NCI-H2107 (cell line): Measurements from ENCODE around the gene PSMB10.
"Not testable (repeated sequence)": the region's sequence is repeated elsewhere in the genome, so short reads cannot be mapped to it uniquely, and the experiment has no call there.

Source experiments
- DNase-seq: peaks from one replicate; lab custom pipeline; 2025; lab: John Stamatoyannopoulos, UW

The PSMB10 gene

GRCh38 chr16:67942200-67942509 is 5.5 kb upstream of the PSMB10 start:
- no peak for DNase-seq

DNA sequence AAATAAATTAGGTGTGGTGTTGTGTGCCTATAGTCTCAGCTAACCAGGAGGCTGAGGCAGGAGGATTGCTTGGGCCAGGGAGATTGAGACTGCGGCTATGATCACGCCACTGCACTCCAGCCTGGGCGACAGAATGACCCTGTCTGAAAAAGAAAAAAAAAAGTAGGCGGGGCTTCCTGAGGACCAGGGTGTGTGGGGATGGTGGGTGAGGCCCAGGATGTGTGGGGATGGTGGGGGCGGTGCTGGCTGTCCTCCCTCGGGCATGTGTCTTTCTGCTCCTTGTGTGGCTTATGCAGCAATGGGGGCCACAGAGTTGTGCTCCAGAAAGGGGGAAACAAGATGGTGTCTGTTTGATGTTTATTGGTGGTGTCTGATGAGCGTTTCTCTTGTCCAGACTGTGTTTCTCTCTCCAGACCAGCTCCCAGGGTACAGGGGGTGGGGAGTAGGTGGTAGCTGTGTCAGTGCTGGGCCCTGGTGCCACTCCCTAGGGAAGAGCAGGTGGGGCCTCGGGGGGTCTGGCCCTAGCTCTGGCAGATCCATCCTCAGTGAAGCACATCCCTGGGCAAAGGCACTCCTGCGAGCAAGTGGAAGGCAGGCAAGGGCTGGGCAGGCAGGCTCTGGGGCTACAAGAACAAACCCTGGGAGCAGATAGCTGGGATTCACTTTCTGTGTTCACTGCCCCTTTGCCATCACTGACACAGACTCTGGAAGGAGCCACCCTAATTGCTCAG is 5.0 kb upstream of the PSMB10 start:
- no peak for DNase-seq

GRCh38 chr16:67940446-67941089 is 3.9 kb upstream of the PSMB10 start:
- no peak for DNase-seq

- DNase-seq: no peak
Observed at GRCh38 chr16:67939507-67940445, 3.1 kb upstream of the PSMB10 start.

DNA sequence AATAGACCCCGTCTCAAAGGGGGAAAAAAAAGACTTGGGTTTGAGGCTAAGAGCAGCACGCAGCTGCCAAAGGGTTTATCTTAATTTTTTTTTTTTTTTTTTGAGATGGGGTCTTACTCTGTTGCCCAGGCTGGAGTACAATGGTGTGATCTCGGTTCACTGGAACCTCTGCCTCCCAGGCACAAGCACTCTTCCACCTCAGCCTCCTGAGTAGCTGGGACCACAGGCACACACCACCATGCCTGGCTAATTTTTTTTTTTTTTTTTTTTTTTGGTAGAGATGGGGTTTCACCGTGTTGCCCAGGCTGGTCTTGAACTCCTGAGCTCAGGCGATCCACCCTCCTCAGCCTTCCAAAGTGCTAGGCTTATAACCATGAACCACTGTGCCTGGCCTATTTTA is 1.1 kb upstream of the PSMB10 start:
- DNase-seq: not testable (repeated sequence)

- DNase-seq: no peak
Observed at GRCh38 chr16:67936880-67937605, 393 bp upstream of the PSMB10 start.

DNA sequence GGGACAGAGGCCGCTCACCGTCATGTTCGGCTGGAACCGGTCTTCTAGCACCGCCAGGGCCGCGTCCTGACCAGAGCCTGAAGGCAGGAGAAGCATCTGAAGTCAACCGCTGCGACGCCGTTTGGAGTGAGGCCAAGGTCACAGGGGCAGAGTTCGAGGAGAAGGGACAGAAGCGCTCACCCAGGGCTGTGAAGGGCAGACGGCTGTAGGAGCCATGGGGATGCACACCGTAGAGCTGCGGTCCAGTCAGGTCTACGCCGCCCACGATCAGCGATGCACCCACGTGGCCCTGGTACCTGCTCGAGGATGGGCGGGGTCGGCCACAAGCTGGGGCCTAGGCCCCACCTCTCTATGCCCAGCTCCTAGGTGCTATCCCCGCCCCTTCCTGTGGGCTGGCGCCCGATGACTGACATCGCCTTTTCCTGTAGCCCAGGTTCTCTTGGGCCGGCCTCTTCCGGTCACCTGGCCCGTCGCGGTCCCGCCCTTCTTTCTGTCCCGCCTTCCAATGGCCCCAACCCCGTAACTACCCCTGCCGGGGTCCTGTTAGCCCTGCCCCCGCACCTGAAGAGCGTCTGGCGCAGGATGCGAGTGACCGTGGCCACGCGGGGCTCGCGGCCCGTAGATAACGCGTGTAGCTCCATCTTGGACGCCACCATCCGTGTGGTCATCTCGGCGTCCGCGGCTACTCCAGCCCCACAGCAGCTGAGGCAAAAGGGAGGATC is 1.1 kb downstream of the PSMB10 start:
- DNase-seq: peak; percentile 95

DNA sequence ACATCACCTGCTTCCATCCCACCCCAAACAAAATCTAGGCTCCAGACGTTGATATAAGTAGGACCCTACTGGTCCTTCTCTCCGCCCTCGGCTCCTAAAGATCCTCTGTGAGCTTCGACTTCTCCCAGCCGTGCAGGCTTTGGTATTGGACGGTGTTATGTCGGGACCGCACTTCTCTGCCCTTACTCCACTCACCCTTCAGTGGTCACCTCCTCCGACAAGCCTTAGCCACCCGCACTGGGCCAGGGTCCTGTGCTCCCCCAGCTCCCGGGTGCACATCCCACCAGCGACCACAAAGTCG is 1.6 kb downstream of the PSMB10 start:
- no peak for DNase-seq

DNA sequence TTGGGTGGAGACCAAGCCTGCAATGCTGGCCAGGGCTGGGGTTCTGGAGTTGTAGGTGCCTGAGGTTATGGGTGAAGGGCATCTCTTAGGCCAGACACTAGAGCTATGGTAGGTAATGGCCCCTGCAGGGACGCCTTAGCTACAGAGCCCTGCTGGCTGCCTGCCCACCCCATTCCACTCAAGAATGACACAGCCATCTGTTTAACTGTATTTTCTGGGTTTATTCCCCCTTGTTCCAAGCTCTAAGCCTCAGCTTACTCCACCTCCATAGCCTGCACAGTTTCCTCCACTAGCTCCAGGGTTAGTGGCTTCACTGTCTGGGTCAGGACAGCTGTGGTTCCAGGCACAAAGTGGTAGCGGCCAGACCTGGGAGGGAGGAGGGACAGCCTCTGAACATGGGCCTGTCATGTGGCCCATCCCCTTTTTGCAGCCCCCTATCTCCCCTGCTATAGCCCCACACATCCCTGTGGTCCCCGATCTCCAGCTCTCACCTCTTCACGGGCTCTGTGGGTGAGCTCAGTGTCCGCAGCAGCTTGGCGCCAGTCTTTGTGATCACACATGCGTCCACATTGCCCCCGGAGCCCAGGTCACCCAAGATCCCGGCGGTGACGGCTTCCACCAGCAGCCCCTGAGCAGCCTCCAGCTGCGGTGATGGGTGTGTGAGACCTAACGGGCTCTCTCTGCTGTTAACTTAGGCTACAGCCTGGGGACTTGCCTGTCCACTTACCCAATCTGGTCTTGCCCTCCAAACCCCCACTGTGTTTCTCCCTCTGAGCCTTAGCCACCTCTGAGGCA is 2.1 kb downstream of the PSMB10 start:
- no peak for DNase-seq

DNA sequence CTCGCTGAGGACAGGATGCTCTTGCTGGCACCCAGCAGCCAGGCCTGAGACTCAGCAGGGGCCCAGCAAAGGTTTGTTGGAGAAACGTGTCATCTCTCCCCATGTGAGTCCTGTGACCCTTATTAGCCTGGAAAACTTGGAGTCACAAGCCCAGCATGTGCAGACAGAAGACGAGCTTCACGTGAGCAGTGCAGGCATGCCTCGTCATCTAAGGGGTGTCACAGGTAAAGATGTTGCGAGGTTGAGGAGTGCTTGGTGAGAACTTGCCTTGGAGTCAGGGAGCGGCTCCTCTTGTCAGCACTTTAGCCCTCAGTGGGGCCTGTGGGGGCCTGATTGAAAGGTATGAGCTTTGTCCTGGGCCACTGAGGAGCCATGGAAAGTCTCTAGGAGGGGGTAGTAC is 2.8 kb downstream of the PSMB10 start:
- no peak for DNase-seq

- DNase-seq: no peak
Observed at GRCh38 chr16:67932462-67932840, 4.2 kb downstream of the PSMB10 start.

GRCh38 chr16:67931712-67932461 is 4.8 kb downstream of the PSMB10 start, which contains the start of gene CTRL:
Gene CTRL, minus strand, starts transcription at chr16:67931862. Its CDS starts 10 bp downstream, at chr16:67931852.
- DNase-seq: no peak

DNA sequence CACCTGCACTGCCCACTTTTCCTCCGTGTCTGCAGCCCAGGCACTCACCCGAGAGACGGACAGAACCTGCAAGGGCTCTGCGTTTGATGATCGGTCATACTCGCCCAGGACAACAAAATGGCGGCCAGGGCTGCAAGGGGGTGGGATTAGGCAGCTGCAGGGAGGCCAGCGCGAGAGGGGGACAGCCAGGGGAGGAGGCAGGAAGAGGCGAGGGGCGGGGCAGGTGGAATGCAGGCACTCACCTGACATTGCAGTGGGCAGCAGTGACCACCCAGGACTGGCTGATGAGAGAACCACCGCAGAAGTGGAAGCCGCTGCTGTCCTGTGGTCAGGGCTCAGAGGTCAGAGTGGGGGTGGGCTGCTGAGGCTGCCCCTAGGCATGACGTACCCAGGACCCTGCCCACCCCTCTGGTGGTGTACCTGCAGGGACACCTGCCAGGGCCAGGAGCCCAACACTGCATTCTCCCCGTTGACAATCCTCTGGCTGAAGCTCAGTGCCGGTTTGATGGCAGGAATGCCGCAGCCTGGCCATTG is 5.9 kb downstream of the PSMB10 start:
- no peak for DNase-seq

- DNase-seq: no peak
Observed at GRCh38 chr16:67930191-67930590, 6.5 kb downstream of the PSMB10 start.

GRCh38 chr16:67928561-67929364 is 7.9 kb downstream of the PSMB10 start:
- DNase-seq: peak; percentile 70

DNA sequence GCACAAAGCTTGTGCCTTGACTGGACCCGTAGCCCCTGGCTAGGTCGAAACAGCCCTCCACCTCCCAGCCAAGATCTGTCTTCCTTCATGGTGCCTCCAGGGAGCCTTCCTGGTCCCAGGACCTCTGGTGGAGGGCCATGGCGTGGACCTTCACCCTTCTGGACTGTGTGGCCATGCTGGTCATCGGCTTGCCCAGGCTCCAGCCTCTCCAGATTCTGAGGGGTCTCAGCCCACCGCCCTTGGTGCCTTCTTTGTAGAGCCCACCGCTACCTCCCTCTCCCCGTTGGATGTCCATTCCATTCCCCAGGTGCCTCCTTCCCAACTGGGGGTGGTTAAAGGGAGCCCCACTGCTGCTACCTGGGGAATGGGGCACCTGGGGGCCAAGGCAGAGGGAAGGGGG is 8.5 kb downstream of the PSMB10 start:
- no peak for DNase-seq

- DNase-seq: no peak
Observed at GRCh38 chr16:67927131-67927941, 9.3 kb downstream of the PSMB10 start.

DNA sequence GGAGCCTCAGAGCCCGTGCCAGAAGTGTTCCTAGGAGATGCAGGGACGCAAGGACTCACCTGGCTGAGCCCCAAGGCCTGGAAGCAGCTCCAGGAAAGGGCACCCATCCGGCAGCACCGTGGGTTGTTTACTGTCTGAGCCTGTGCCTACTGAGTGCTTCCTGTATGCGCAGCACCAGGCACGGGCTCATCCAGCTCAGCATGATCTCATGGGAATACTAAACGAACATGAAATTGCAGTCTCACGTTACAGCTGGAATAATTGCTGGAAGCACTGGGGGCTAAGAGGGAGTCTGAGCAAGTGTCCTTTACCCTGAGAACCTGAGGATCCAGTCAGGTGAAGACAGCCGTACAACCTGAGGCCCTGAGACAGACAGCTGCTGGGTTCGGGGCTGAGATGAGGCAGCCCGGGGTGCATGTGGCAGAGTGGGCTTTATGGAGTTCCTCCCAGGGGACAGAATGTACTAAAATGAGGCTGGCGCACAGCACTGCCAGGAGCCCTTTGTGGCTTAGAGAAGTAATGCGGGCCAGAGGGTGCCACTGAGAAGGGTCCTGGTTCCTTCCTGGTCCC is 10.4 kb downstream of the PSMB10 start:
- peak; percentile 83 for DNase-seq
